A549 (cell line): ENCODE results near the gene FIBCD1.

ENCODE experiments used
- CTCF ChIP-seq: fragments of >200 bp; sonication (Bioruptor Twin); formaldehyde crosslinking; IDR thresholded peaks from 3 replicates; pipeline ENCODE4 v1.5.1; 2016
- HOXA7 ChIP-seq: fragments of 250-450 bp; sonication (Bioruptor Pico); IDR thresholded peaks from 2 replicates; pipeline ENCODE4 v1.5.0; 2020; ENCODE audit warnings: mild to moderate bottlenecking, moderate library complexity
- MAX ChIP-seq: IDR thresholded peaks from 2 replicates; pipeline ENCODE4 v1.6.1; 2012
- POLR2A ChIP-seq: IDR thresholded peaks from 2 replicates; pipeline ENCODE4 v1.6.1; 2012; ENCODE audit warnings: mild to moderate bottlenecking, low read length
- SREBF2 ChIP-seq: fragments of 450-650 bp; IDR thresholded peaks from 2 replicates; pipeline ENCODE4 v1.6.1; 2014; ENCODE audit warnings: mild to moderate bottlenecking, moderate library complexity

GRCh38 chr9:130987054-130987453 lies 48.0 kb upstream of the FIBCD1 start:
- TF ChIP-seq POLR2A = no peak
- no peak for TF ChIP-seq CTCF
- TF ChIP-seq HOXA7 (CRISPR knock-in tag) = no peak
- TF ChIP-seq MAX = no peak
- TF ChIP-seq SREBF2 = no peak
